Measurements from ENCODE around the gene CSTPP1.

DNA sequence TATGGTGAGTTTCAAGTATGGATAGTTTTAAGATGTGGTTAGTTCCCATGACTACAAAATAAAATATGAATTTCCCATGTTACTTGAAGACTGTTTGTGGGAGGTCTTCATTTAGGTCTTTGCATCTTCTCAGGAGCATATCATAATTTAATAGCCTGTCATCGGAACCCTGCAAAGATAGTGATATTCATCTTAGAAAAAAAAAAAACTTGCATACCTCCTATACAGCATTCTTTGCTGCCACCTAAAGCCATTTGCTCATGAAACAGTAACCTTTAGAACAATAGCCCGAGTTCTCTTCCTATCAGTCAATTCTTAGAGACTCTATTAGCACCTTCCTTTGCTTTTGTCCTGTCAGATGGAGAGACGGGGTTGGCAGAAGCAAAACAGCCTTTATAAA is 164.8 kb downstream of the CSTPP1 start:
- TF ChIP-seq, protein P1, sequence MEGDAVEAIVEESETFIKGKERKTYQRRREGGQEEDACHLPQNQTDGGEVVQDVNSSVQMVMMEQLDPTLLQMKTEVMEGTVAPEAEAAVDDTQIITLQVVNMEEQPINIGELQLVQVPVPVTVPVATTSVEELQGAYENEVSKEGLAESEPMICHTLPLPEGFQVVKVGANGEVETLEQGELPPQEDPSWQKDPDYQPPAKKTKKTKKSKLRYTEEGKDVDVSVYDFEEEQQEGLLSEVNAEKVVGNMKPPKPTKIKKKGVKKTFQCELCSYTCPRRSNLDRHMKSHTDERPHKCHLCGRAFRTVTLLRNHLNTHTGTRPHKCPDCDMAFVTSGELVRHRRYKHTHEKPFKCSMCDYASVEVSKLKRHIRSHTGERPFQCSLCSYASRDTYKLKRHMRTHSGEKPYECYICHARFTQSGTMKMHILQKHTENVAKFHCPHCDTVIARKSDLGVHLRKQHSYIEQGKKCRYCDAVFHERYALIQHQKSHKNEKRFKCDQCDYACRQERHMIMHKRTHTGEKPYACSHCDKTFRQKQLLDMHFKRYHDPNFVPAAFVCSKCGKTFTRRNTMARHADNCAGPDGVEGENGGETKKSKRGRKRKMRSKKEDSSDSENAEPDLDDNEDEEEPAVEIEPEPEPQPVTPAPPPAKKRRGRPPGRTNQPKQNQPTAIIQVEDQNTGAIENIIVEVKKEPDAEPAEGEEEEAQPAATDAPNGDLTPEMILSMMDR (IDR thresholded peaks at IDR 0.05; ENCODE audit: insufficient read depth, low read length, poor library complexity, severe bottlenecking) = no peak
- TF ChIP-seq EZH2phosphoT487 (conservative IDR thresholded peaks at IDR 0.05; ENCODE audit: low read length) = no peak
